K562 (cell line): ENCODE results near the gene SMAD1. TPM values are rescaled to one million over a fixed set of nuclear protein-coding genes. Genes with fewer than 3 reads are reported as not detected.

Experiments used
- ATAC-seq: fragments of 200-7000 bp; cut with Tn5 transposase; 3 replicates; pipeline ENCODE4 v1.9.1; 2020; ENCODE audit warnings: moderate library complexity
- BruUV-seq: library from RNA; stranded (reverse); fragments of 400-500 nt; replicated peaks from 2 replicates; lab custom pipeline; 2021; lab: Mats Ljungman, UMichigan
- CTCF ChIA-PET: fragments of 300-600 bp; formaldehyde crosslinking; extraction: SDS; loops from one replicate; lab custom pipeline; 2021; ENCODE audit warnings: low intra/inter-chr PET ratio; lab: Yijun Ruan, JAX
- POLR2A ChIA-PET: fragments of 300-600, 350-650 bp; sonication (Branson Sonifier 250); formaldehyde crosslinking; extraction: SDS; loops from one replicate; lab custom pipeline; 2021; ENCODE audit warnings: antibody characterized with exemption, inconsistent platforms; lab: Yijun Ruan, JAX
- DNase-seq, 4 experiments: peaks; one replicate each; pipeline versions ENCODE4 v3.0.0 to v3.0.0-alpha.2; 2011 to 2018; ENCODE audit warnings: low spot score in 3 of 4, mixed read lengths in 3 of 4; ENCODE audit errors: extremely low read depth in 1 of 4
- FAIRE-seq: peaks from 2 replicates; lab custom pipeline; 2011; peaks lifted over from hg19 to GRCh38; lab: Jason Lieb, UNC
- H2AFZ ChIP-seq: 2 replicates; pipeline ENCODE4 v1.6.0; 2011; ENCODE audit warnings: low read depth, low read length, control low read depth, inconsistent platforms
- H3K27ac ChIP-seq: fragments of 200-600 bp; 3 replicates; pipeline ENCODE4 v1.8.0; 2011; ENCODE audit warnings: low read depth, mild to moderate bottlenecking, control low read depth, inconsistent platforms, low read length, moderate library complexity, mixed read lengths; ENCODE audit errors: extremely low read depth
- H3K27me3 ChIP-seq, 2 experiments: fragments of 300-600 bp in 1 of 2; 2 replicates in 1 of 2; 3 replicates in 1 of 2; pipeline versions ENCODE4 v1.6.0 to v1.8.0; 2011; ENCODE audit warnings: inconsistent platforms in 2 of 2, low read length in 2 of 2, mild to moderate bottlenecking in 1 of 2, mixed read lengths in 1 of 2, moderate library complexity in 1 of 2; ENCODE audit not compliant: control insufficient read depth in 2 of 2, insufficient read depth in 2 of 2
- H3K36me3 ChIP-seq: fragments of 300-600 bp; 3 replicates; pipeline ENCODE4 v1.8.0; 2011; ENCODE audit warnings: mild to moderate bottlenecking, low read length, inconsistent platforms; ENCODE audit not compliant: control insufficient read depth, insufficient read depth
- H3K4me1 ChIP-seq, 2 experiments: fragments of 200-600 bp in 1 of 2; replicated peaks in 1 of 2; 2 replicates in 1 of 2; 3 replicates in 1 of 2; pipeline versions ENCODE4 v1.5.1 to v1.8.0; 2011; ENCODE audit warnings: inconsistent platforms in 2 of 2, low read length in 2 of 2, mild to moderate bottlenecking in 1 of 2, mixed read lengths in 1 of 2, moderate library complexity in 1 of 2; ENCODE audit not compliant: control insufficient read depth in 2 of 2, insufficient read depth in 2 of 2
- H3K4me2 ChIP-seq: 2 replicates; pipeline ENCODE4 v1.6.1; 2011; ENCODE audit warnings: low read length, control low read depth, inconsistent platforms, mixed read lengths; ENCODE audit not compliant: insufficient read depth
- H3K4me3 ChIP-seq: fragments of 200-600 bp; sonication (generic), shearing (Covaris generic); 2 replicates; pipeline ENCODE4 v1.5.1; 2016; ENCODE audit warnings: control low read depth, inconsistent platforms
- H3K79me2 ChIP-seq: fragments of 200-600 bp; 3 replicates; pipeline ENCODE4 v1.8.0; 2011; ENCODE audit warnings: low read length, inconsistent platforms; ENCODE audit not compliant: control insufficient read depth, insufficient read depth
- H3K9ac ChIP-seq, 2 experiments: 2 replicates each; pipeline versions ENCODE4 v1.6.0 to v1.6.1; 2011; ENCODE audit warnings: low read depth in 2 of 2, low read length in 2 of 2, control low read depth in 1 of 2, inconsistent platforms in 1 of 2, mild to moderate bottlenecking in 1 of 2, mixed read lengths in 1 of 2; ENCODE audit not compliant: insufficient read depth in 1 of 2
- H3K9me1 ChIP-seq: one replicate; pipeline ENCODE4 v1.6.0; 2011; ENCODE audit warnings: inconsistent platforms, mild to moderate bottlenecking, low read length, moderate library complexity; ENCODE audit not compliant: control insufficient read depth, insufficient read depth
- H3K9me3 ChIP-seq: replicated peaks from 2 replicates; pipeline ENCODE4 v1.5.1; 2011; ENCODE audit warnings: low read depth, low read length, inconsistent platforms; ENCODE audit not compliant: control insufficient read depth, insufficient read depth
- H4K20me1 ChIP-seq: replicated peaks from 2 replicates; pipeline ENCODE4 v1.6.1; 2011; ENCODE audit warnings: low read length, inconsistent platforms, mixed read lengths; ENCODE audit not compliant: control insufficient read depth, insufficient read depth
- CBX2 ChIP-seq: fragments of 200-600 bp; sonication (generic); IDR thresholded peaks from one replicate; pipeline ENCODE4 v1.6.1; 2012; ENCODE audit warnings: mild to moderate bottlenecking, low read length, inconsistent platforms; ENCODE audit not compliant: insufficient read depth, poor library complexity, severe bottlenecking
- ZBTB8A ChIP-seq: fragments of 450-650 bp; IDR thresholded peaks from 2 replicates; pipeline ENCODE4 v1.6.1; 2018; ENCODE audit warnings: mild to moderate bottlenecking, moderate library complexity; ENCODE audit not compliant: partially characterized antibody
- ZNF165 ChIP-seq: fragments of 250-450 bp; sonication (Bioruptor Pico); IDR thresholded peaks from 2 replicates; pipeline ENCODE4 v1.4.0; 2020; ENCODE audit warnings: borderline replicate concordance
- ZNF212 ChIP-seq: fragments of 450-650 bp; formaldehyde crosslinking; IDR thresholded peaks from 2 replicates; pipeline ENCODE4 v1.4.0; 2020; ENCODE audit warnings: mild to moderate bottlenecking
- WGBS: fragments of 100-300 bp; shearing (Covaris generic); methylation state at CpG from one replicate; pipeline ENCODE4 v1.1.6; 2016; ENCODE audit warnings: low coverage, mixed read lengths; ENCODE audit not compliant: insufficient coverage; ENCODE audit errors: missing lambda C conversion rate; 5-methylcytosine and 5-hydroxymethylcytosine counted together
- in situ Hi-C: fragments of 300-500 bp; cut with MboI; formaldehyde crosslinking; loops from 4 replicates; pipeline ENCODE4 v1.15.0; 2018; ENCODE audit warnings: inconsistent platforms, mixed read lengths
- intact Hi-C: fragments of 100-400 bp; cut with micrococcal nuclease; formaldehyde crosslinking; loops from 2 replicates; pipeline ENCODE4 v1.14.2; 2022
- polyA plus RNA-seq, 8 experiments: library from polyadenylated mRNA; depleted of rRNA in 4 of 8; stranded (reverse) in 5 of 8; unstranded in 3 of 8; fragments of >200 nt; fragmentation: Nextera tagmentation in 2 of 8; fragmentation: Illumina TruSeq in 1 of 8; extraction: Ambion mirVana in 2 of 8; extraction: Trizol in 1 of 8; gene quantifications; 2 replicates each; pipeline versions ENCODE4 v1.2.1 to v1.2.3, GENCODE V29; 2011 to 2014; ENCODE audit warnings: inconsistent platforms in 1 of 8, missing spikeins in 1 of 8
- total RNA-seq, 7 experiments: library from RNA; depleted of rRNA in 6 of 7; stranded (reverse); fragments of >200 nt in 6 of 7; fragmentation: Illumina TruSeq in 2 of 7; extraction: Trizol in 2 of 7; gene quantifications; 2 replicates each; pipeline versions ENCODE4 v1.2.1 to v1.2.3, GENCODE V29; 2011 to 2021; ENCODE audit warnings: low replicate concordance in 1 of 7
- TF ChIP-seq, protein P1 (sequence below): fragments of 250-450 bp; sonication (Bioruptor Pico); IDR thresholded peaks from 2 replicates; pipeline ENCODE4 v1.4.0; 2020
- TF ChIP-seq, protein P2 (sequence below): fragments of 450-650 bp; formaldehyde crosslinking; IDR thresholded peaks from 2 replicates; pipeline ENCODE4 v1.4.0; 2022; ENCODE audit warnings: missing genetic modification characterization

The SMAD1 gene
- total and polyA plus RNA-seq, 9 of the 15 experiments (the other 6 are each of a cell fraction or from before 2014, with no cell fraction given): 0.05 to 0.54 (median 0.21) TPM; not detected in 3

DNA sequence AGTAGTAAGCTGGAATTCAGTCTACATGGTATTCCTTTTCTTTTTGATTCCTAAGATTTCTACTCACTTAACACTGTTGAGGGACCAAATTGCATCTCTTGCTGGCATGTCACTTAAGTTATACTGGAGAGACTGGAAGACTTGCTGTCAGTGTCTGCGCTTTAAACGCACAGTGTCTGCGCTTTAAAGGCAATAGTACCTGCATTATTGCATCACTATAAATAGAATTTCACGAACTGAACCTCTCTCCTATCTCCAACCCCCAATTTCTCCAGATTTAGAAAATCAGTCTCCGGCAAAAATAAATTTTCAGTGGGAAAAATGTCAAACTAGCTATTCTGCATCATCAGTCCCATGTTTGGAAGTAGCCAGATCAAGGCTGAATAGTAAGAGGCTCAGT, 21.2 kb downstream of the SMAD1 start (continued):
- TF ChIP-seq, protein P1, sequence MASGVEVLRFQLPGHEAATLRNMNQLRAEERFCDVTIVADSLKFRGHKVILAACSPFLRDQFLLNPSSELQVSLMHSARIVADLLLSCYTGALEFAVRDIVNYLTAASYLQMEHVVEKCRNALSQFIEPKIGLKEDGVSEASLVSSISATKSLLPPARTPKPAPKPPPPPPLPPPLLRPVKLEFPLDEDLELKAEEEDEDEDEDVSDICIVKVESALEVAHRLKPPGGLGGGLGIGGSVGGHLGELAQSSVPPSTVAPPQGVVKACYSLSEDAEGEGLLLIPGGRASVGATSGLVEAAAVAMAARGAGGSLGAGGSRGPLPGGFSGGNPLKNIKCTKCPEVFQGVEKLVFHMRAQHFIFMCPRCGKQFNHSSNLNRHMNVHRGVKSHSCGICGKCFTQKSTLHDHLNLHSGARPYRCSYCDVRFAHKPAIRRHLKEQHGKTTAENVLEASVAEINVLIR (CRISPR knock-in tag): no peak
- no peak for TF ChIP-seq ZNF165 (CRISPR knock-in tag)
- TF ChIP-seq, all 486 proteins: peak for 0

DNA sequence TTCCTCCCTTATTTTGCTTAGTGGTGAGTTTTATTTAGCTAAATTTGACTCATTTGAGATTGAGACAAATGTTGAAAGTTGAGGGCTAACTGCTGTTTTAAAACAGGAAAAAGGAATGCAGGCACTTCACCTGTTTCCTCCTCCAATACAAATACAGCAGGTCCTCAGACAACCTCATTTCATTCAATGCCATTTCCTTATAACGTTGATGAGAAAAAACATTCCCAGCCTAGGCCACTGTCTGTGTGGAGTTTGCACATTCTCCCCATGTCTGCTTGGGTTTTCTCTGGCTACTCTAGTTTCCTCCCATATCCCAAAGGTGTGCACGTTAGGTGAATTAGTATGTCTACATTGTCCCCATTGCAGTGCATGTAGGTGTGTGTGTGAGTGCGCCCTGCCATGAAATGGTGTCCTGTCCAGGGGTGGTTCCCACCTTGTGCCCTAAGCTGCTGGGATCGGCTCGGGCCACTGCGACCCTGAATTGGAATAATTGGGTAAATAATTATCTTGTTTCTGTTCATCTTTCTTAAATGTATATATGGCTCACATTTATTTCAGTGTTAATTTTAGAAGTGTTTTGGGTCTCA, 21.9 kb downstream of the SMAD1 start:
- Histone ChIP-seq H3K27me3 (no peaks in the 10 kb centered on the region), H3K9me3 (no peaks in the 10 kb centered on the region), H3K36me3 (no peaks in the 10 kb centered on the region), H3K27ac (no peak overlapping the region), H3K4me3 (no peak overlapping the region), H3K79me2 (no peaks in the 10 kb centered on the region), H2AFZ (no peak overlapping the region), H4K20me1 (no peaks in the 10 kb centered on the region), H3K4me2 (no peak overlapping the region), H3K4me1 (no peaks in the 10 kb centered on the region), H3K9me1 (no peaks in the 10 kb centered on the region), H3K9ac (no peak overlapping the region)
- ATAC-seq: no peak
- TF ChIP-seq ZBTB8A (no peak), CBX2 (no peak), ZNF212 (no peak)
- TF ChIP-seq, protein P2, sequence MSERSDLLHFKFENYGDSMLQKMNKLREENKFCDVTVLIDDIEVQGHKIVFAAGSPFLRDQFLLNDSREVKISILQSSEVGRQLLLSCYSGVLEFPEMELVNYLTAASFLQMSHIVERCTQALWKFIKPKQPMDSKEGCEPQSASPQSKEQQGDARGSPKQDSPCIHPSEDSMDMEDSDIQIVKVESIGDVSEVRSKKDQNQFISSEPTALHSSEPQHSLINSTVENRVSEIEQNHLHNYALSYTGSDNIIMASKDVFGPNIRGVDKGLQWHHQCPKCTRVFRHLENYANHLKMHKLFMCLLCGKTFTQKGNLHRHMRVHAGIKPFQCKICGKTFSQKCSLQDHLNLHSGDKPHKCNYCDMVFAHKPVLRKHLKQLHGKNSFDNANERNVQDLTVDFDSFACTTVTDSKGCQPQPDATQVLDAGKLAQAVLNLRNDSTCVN: no peak
- CTCF ChIA-PET: no interaction called here
- intact Hi-C loops (no loop called here), in situ Hi-C loops (no loop called here)
- POLR2A ChIA-PET: interaction anchor here (0.8 kb wide), 1 partner anchor 16 kb away, joined by 4 read pairs; no protein-coding TSS in a partner anchor
- 3% methylated on average over 6 of the region's 6 CpGs for WGBS
- no peak for DNase-seq
- no TSS peak for BruUV-seq
- FAIRE-seq: no peak
